ENCODE data around the gene TNFSF8. TPM values are rescaled to one million over a fixed set of nuclear protein-coding genes. Genes with fewer than 3 reads are reported as not detected.

Gene TNFSF8
- polyA plus RNA-seq, 1 of the 3 experiments (the other 2 are of a cell fraction), result not detected

DNA sequence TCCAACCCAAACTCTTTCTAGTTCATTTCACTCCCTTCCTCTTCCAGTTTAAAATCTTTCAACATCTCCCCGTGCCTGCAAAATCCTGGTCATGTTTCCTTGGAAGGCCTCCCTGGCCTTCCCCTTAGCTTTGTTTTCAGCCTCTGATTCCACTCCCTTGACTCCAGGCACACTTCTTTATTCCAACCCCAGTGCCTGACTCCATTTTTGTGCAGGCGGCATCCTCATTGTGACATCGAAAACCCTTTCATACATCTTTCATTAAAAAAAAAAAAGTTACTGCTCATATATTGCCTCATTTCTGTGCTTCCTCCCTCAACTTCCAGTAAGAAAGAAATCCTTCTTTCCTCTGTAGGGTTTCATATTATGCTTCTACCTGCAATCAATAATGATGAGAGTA, 7.1 kb upstream of the TNFSF8 start:
- H3K36me3 ChIP-seq (replicated peaks in 1 of 2; ENCODE audit: control insufficient read depth in 1 of 2, insufficient read depth in 2 of 2, low read length in 1 of 2), result no peaks in the 10 kb centered on the region
- TF ChIP-seq RXRA (IDR thresholded peaks at IDR 0.05; ENCODE audit: borderline replicate concordance, low read depth) (no peak), RAD21 (IDR thresholded peaks at IDR 0.05; ENCODE audit: low read length) (no peak), FOXJ3 (CRISPR knock-in tag; IDR thresholded peaks at IDR 0.05) (no peak), FOXM1 (IDR thresholded peaks at IDR 0.05; ENCODE audit: low read depth) (no peak), MEF2A (IDR thresholded peaks at IDR 0.05; ENCODE audit: borderline replicate concordance, low read depth) (no peak), MXI1 (IDR thresholded peaks at IDR 0.05; ENCODE audit: low read depth, low read length) (no peak)
- TF ChIP-seq, protein P1, sequence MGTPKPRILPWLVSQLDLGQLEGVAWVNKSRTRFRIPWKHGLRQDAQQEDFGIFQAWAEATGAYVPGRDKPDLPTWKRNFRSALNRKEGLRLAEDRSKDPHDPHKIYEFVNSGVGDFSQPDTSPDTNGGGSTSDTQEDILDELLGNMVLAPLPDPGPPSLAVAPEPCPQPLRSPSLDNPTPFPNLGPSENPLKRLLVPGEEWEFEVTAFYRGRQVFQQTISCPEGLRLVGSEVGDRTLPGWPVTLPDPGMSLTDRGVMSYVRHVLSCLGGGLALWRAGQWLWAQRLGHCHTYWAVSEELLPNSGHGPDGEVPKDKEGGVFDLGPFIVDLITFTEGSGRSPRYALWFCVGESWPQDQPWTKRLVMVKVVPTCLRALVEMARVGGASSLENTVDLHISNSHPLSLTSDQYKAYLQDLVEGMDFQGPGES (IDR thresholded peaks at IDR 0.05; ENCODE audit: low read depth, low read length), result no peak
- H4K20me1 ChIP-seq (ENCODE audit: insufficient read depth), result no peaks in the 10 kb centered on the region
- no peaks in the 10 kb centered on the region for H3K79me2 ChIP-seq (ENCODE audit: insufficient read depth)
- H3K27ac ChIP-seq (ENCODE audit: low read depth in 2 of 2, low read length in 1 of 2), result no peak overlapping the region
- 56% methylated on average over 3 of the region's 3 CpGs for WGBS (ENCODE audit: low lambda C conversion rate)
- H3K27me3 ChIP-seq (ENCODE audit: insufficient read depth), result peaks cover 16% of the 10 kb centered on the region
- ChIA-PET POLR2A (no interaction called here), CTCF (no interaction called here)
- no peaks in the 10 kb centered on the region for H3K9me2 ChIP-seq
- no peak overlapping the region for H3K4me2 ChIP-seq
- H2AFZ ChIP-seq (ENCODE audit: low read depth), result no peak overlapping the region; the same call in 1 of the 2 replicates
- H3K4me3 ChIP-seq (ENCODE audit: low read depth in 2 of 2, low read length in 1 of 2), result no peak overlapping the region
- no peak for DNase-seq
- no peaks in the 10 kb centered on the region for H3K4me1 ChIP-seq (ENCODE audit: control insufficient read depth in 1 of 2, insufficient read depth in 2 of 2, low read depth in 1 of 2, low read length in 1 of 2)
- H3F3A ChIP-seq (replicated peaks; ENCODE audit: insufficient read depth), result no peaks in the 10 kb centered on the region
- H3K9ac ChIP-seq, result no peak overlapping the region
- H3K9me3 ChIP-seq, result no peaks in the 10 kb centered on the region

GRCh38 chr9:114936581-114936980, 6.2 kb upstream of the TNFSF8 start:
- TF ChIP-seq TCF12 (IDR thresholded peaks at IDR 0.05), result no peak
- TF ChIP-seq YY1 (IDR thresholded peaks at IDR 0.05; ENCODE audit: low read depth), result no peak
- Histone ChIP-seq H3K9ac (no peak overlapping the region), H3K9me3 (no peaks in the 10 kb centered on the region), H3K36me3 (replicated peaks in 1 of 2; ENCODE audit: control insufficient read depth in 1 of 2, insufficient read depth in 2 of 2, low read length in 1 of 2) (no peaks in the 10 kb centered on the region), H3K4me3 (ENCODE audit: low read depth in 2 of 2, low read length in 1 of 2) (no peak overlapping the region), H4K20me1 (ENCODE audit: insufficient read depth) (no peaks in the 10 kb centered on the region), H3K4me2 (no peak overlapping the region), H3K4me1 (ENCODE audit: control insufficient read depth in 1 of 2, insufficient read depth in 2 of 2, low read depth in 1 of 2, low read length in 1 of 2) (no peaks in the 10 kb centered on the region), H3K79me2 (ENCODE audit: insufficient read depth) (no peaks in the 10 kb centered on the region), H3F3A (replicated peaks; ENCODE audit: insufficient read depth) (no peaks in the 10 kb centered on the region), H3K9me2 (no peaks in the 10 kb centered on the region), H2AFZ (ENCODE audit: low read depth) (no peak overlapping the region), H3K27me3 (ENCODE audit: insufficient read depth) (peaks cover 23% of the 10 kb centered on the region), H3K27ac (ENCODE audit: low read depth in 2 of 2, low read length in 1 of 2) (no peak overlapping the region)
- POLR2A ChIA-PET, result no interaction called here
- WGBS (ENCODE audit: low lambda C conversion rate), result 55% methylated on average over 1 of the region's 1 CpG
- DNase-seq, result no peak
- CTCF ChIA-PET, result interaction anchor here (1.4 kb wide), 1 partner anchor 25 kb away, joined by 4 read pairs; no protein-coding TSS in a partner anchor

DNA sequence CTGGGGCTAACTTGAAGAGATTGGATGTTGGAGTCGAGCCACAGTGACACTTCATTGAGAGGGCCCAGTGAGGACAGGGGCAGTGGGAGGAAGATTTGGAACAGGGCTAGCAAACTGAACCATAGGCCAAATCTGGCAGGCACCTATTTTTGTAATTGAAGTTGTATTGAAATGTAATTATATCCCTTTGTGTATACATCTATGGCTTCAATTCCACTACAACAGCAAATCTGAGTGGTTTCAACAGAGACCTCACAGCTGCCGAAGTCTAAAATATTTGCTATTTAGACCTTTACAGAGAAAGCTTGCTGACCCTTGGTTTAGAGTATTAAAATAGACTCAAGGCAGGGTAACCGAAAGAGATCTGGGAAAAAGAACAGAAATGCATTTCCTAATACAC, 4.7 kb upstream of the TNFSF8 start:
- no peak for DNase-seq
- Histone ChIP-seq H2AFZ (ENCODE audit: low read depth) (no peak overlapping the region), H3F3A (replicated peaks; ENCODE audit: insufficient read depth) (no peaks in the 10 kb centered on the region), H3K4me2 (no peak overlapping the region), H4K20me1 (ENCODE audit: insufficient read depth) (no peaks in the 10 kb centered on the region), H3K4me1 (ENCODE audit: control insufficient read depth in 1 of 2, insufficient read depth in 2 of 2, low read depth in 1 of 2, low read length in 1 of 2) (no peaks in the 10 kb centered on the region), H3K9me3 (no peaks in the 10 kb centered on the region), H3K4me3 (ENCODE audit: low read depth in 2 of 2, low read length in 1 of 2) (no peak overlapping the region), H3K36me3 (replicated peaks in 1 of 2; ENCODE audit: control insufficient read depth in 1 of 2, insufficient read depth in 2 of 2, low read length in 1 of 2) (no peaks in the 10 kb centered on the region), H3K9me2 (no peaks in the 10 kb centered on the region), H3K27me3 (ENCODE audit: insufficient read depth) (peaks cover 36% of the 10 kb centered on the region), H3K79me2 (ENCODE audit: insufficient read depth) (no peaks in the 10 kb centered on the region), H3K27ac (ENCODE audit: low read depth in 2 of 2, low read length in 1 of 2) (no peak overlapping the region), H3K9ac (no peak overlapping the region)
- 35% methylated on average over 3 of the region's 3 CpGs for WGBS (ENCODE audit: low lambda C conversion rate)
- CTCF ChIA-PET, result interaction anchor here (0.7 kb wide), 1 partner anchor 80 kb away, joined by 3 read pairs; no protein-coding TSS in a partner anchor
- POLR2A ChIA-PET, result no interaction called here
- TF ChIP-seq YY1 (IDR thresholded peaks at IDR 0.05; ENCODE audit: low read depth) (no peak), FOXJ3 (CRISPR knock-in tag; IDR thresholded peaks at IDR 0.05) (no peak), RCOR1 (IDR thresholded peaks at IDR 0.05; ENCODE audit: low read length) (no peak), USF1 (IDR thresholded peaks at IDR 0.05; ENCODE audit: borderline replicate concordance, low read depth) (no peak), NFIC (IDR thresholded peaks at IDR 0.05; ENCODE audit: borderline replicate concordance) (no peak), TCF12 (IDR thresholded peaks at IDR 0.05) (no peak), POLR2AphosphoS5 (IDR thresholded peaks at IDR 0.05; ENCODE audit: low read depth, low read length) (no peak), RFX5 (IDR thresholded peaks at IDR 0.05; ENCODE audit: low read length) (no peak)
- TF ChIP-seq, protein P2, sequence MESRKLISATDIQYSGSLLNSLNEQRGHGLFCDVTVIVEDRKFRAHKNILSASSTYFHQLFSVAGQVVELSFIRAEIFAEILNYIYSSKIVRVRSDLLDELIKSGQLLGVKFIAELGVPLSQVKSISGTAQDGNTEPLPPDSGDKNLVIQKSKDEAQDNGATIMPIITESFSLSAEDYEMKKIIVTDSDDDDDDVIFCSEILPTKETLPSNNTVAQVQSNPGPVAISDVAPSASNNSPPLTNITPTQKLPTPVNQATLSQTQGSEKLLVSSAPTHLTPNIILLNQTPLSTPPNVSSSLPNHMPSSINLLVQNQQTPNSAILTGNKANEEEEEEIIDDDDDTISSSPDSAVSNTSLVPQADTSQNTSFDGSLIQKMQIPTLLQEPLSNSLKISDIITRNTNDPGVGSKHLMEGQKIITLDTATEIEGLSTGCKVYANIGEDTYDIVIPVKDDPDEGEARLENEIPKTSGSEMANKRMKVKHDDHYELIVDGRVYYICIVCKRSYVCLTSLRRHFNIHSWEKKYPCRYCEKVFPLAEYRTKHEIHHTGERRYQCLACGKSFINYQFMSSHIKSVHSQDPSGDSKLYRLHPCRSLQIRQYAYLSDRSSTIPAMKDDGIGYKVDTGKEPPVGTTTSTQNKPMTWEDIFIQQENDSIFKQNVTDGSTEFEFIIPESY (IDR thresholded peaks at IDR 0.05; ENCODE audit: borderline replicate concordance, low read depth), result no peak
- TF ChIP-seq, protein P3, sequence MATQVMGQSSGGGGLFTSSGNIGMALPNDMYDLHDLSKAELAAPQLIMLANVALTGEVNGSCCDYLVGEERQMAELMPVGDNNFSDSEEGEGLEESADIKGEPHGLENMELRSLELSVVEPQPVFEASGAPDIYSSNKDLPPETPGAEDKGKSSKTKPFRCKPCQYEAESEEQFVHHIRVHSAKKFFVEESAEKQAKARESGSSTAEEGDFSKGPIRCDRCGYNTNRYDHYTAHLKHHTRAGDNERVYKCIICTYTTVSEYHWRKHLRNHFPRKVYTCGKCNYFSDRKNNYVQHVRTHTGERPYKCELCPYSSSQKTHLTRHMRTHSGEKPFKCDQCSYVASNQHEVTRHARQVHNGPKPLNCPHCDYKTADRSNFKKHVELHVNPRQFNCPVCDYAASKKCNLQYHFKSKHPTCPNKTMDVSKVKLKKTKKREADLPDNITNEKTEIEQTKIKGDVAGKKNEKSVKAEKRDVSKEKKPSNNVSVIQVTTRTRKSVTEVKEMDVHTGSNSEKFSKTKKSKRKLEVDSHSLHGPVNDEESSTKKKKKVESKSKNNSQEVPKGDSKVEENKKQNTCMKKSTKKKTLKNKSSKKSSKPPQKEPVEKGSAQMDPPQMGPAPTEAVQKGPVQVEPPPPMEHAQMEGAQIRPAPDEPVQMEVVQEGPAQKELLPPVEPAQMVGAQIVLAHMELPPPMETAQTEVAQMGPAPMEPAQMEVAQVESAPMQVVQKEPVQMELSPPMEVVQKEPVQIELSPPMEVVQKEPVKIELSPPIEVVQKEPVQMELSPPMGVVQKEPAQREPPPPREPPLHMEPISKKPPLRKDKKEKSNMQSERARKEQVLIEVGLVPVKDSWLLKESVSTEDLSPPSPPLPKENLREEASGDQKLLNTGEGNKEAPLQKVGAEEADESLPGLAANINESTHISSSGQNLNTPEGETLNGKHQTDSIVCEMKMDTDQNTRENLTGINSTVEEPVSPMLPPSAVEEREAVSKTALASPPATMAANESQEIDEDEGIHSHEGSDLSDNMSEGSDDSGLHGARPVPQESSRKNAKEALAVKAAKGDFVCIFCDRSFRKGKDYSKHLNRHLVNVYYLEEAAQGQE (IDR thresholded peaks at IDR 0.05; ENCODE audit: low read depth, low read length), result no peak

Measured in SK-N-SH (cell line).